Upper lobe of right lung (tissue), 1 donor: Measurements from ENCODE around the gene OFD1. TPM values are rescaled to one million over a fixed set of nuclear protein-coding genes. Genes with fewer than 3 reads are reported as not detected.

Experiments
- ATAC-seq: fragments of 200-7000 bp; cut with Tn5 transposase; one replicate; pipeline ENCODE4 v1.9.1; 2020; ENCODE audit warnings: mild to moderate bottlenecking, moderate library complexity
- DNase-seq: peaks from one replicate; pipeline ENCODE4 v3.0.0-alpha.2; 2020
- H3K27ac ChIP-seq: fragments of 200-600 bp; one replicate; pipeline ENCODE4 v1.8.0; 2022
- H3K27me3 ChIP-seq: fragments of 200-600 bp; one replicate; pipeline ENCODE4 v1.8.0; 2022; ENCODE audit warnings: mild to moderate bottlenecking
- H3K36me3 ChIP-seq: fragments of 200-600 bp; one replicate; pipeline ENCODE4 v1.8.0; 2022
- H3K4me1 ChIP-seq: fragments of 200-600 bp; one replicate; pipeline ENCODE4 v1.8.0; 2022
- H3K4me3 ChIP-seq: fragments of 200-600 bp; one replicate; pipeline ENCODE4 v1.8.0; 2022; ENCODE audit warnings: mild to moderate bottlenecking
- H3K9me3 ChIP-seq: fragments of 200-600 bp; one replicate; pipeline ENCODE4 v1.8.0; 2022
- intact Hi-C: fragments of 100-400 bp; cut with DNase I; formaldehyde crosslinking; loops from one replicate; pipeline ENCODE4 v1.11.0; 2022
- total RNA-seq: library from RNA; stranded (reverse); fragmentation: NEBNext Ultra II Directional; extraction: Animal tissue kit (Norgen Biotek cat#: 25700); gene quantifications from one replicate; pipeline ENCODE4 v1.2.1, GENCODE V29; 2021
- TF ChIP-seq, protein P1 (sequence below): fragments of 200-600 bp; IDR thresholded peaks from one replicate; pipeline ENCODE4 v1.8.0; 2022; ENCODE audit warnings: antibody characterized with exemption
- donor health status: DM: no; HTN: yes; CAD: no; lungs with severe emphysema.

Gene OFD1
- total RNA-seq, 1 donor from 2014 or later: 36.5 TPM

DNA sequence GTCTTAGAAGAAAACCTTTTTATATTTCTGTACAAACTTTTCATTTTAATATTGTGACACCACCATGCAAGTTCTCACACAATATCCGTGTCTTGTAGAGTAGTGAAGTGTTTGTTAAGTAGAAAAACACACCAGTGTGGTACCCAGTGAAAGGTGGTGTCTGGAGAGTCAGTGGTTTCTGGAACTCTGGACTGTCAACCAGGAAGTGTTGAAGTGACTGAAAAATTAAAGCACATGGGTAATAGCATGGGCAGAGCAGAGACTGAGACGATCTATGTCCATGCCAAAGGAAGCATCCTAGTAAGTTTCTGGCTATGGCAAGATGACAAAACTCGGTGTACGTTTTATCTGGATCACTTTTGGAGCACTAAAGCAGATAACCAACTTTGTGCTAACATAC is 23.4 kb upstream of the OFD1 start:
- no peaks in the 10 kb centered on the region for H3K9me3 ChIP-seq
- ATAC-seq (no peak), DNase-seq (no peak)
- TF ChIP-seq, protein P1, sequence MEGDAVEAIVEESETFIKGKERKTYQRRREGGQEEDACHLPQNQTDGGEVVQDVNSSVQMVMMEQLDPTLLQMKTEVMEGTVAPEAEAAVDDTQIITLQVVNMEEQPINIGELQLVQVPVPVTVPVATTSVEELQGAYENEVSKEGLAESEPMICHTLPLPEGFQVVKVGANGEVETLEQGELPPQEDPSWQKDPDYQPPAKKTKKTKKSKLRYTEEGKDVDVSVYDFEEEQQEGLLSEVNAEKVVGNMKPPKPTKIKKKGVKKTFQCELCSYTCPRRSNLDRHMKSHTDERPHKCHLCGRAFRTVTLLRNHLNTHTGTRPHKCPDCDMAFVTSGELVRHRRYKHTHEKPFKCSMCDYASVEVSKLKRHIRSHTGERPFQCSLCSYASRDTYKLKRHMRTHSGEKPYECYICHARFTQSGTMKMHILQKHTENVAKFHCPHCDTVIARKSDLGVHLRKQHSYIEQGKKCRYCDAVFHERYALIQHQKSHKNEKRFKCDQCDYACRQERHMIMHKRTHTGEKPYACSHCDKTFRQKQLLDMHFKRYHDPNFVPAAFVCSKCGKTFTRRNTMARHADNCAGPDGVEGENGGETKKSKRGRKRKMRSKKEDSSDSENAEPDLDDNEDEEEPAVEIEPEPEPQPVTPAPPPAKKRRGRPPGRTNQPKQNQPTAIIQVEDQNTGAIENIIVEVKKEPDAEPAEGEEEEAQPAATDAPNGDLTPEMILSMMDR: no peak
- H3K4me3 ChIP-seq: no peak overlapping the region
- H3K4me1 ChIP-seq: no peaks in the 10 kb centered on the region
- H3K27me3 ChIP-seq: no peaks in the 10 kb centered on the region
- peaks cover 9% of the 10 kb centered on the region for H3K36me3 ChIP-seq
- intact Hi-C loops: no loop called here
- H3K27ac ChIP-seq: no peak overlapping the region

DNA sequence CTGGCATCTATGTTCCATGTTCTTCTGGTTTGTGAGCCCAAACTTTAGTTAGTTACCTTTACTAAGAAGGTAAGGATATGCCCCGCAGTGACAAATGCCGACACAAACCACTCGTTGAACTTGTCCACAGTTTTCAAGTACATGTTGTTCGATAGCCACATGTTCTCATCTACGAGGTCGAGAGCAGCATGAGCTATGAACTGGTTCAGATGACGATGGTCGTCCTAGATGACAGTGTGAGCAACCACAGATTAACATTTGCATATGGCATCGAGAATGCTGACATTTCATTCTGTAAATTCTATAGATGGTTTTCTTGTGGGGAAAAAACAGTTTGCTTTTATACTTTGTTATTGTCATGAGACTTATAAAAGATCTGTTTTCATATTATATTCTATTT is 18.1 kb upstream of the OFD1 start:
- DNase-seq (no peak), ATAC-seq (no peak)
- H3K9me3 ChIP-seq: no peaks in the 10 kb centered on the region
- no peak overlapping the region for H3K27ac ChIP-seq
- no peaks in the 10 kb centered on the region for H3K27me3 ChIP-seq
- intact Hi-C loops: no loop called here
- H3K4me3 ChIP-seq: no peak overlapping the region
- TF ChIP-seq, protein P1: no peak
- H3K4me1 ChIP-seq: no peaks in the 10 kb centered on the region
- H3K36me3 ChIP-seq: peaks cover 3% of the 10 kb centered on the region

DNA sequence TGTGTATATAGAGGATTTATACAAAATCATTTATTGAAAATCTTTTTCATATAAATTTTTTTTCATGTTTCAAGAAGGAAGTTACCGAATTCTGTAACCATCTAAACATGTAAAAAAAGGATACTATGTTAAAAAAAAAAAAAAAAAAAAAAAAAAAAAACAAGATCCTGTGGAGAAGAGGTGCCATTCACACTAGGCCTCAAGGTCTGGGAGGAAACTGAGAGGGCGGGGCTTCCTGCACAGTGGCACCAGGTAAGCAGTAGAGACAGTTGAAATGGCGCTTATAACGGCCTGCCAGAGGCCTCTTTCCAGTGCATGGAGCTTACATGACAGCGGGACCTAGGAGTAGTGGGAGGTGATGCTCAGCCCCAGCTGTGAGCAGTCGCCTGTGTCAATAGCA is 17.6 kb upstream of the OFD1 start:
- Histone ChIP-seq H3K27ac (no peak overlapping the region), H3K36me3 (no peaks in the 10 kb centered on the region), H3K4me3 (no peak overlapping the region), H3K4me1 (no peaks in the 10 kb centered on the region), H3K27me3 (no peaks in the 10 kb centered on the region), H3K9me3 (no peaks in the 10 kb centered on the region)
- TF ChIP-seq, protein P1: no peak
- ATAC-seq: no peak
- intact Hi-C loops: no loop called here
- no peak for DNase-seq

DNA sequence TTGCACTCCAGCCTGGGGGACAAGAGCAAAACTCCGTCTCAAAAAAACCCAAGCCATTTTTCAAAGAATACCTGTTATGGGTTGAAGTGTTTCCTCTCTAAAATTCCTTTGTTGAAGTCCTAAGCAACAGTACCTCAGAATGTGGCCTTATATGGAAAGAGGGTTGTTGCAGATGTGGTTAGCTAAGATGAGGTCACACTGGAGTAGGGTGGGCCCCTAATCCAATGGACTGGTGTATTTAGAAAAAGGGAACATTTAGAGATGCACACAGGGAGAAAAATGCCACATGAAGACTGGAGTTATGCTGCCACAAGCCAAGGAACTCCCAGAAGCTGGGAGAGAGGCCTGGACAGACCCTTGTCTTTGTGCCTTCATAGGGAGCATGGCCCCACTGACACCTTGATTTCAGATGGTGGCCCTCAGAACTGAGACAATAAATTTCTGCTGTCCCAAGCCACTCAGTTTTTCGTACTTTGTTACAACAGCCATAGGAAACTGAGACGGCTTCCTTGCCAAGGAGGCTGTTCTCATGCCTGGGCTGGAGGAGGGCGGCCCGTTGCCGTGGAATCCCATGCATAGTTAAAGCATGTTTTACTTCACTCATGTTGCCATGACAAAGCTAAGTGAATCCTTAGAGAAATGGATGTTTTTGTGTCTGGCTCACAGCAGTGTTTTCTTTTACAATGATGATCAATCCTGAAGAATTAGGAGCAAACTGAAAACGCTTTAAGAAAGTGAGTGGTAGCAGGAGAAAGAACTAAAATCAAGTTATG is 16.7 kb upstream of the OFD1 start:
- Histone ChIP-seq H3K9me3 (no peaks in the 10 kb centered on the region), H3K27ac (no peak overlapping the region), H3K27me3 (no peaks in the 10 kb centered on the region), H3K36me3 (no peaks in the 10 kb centered on the region), H3K4me3 (no peak overlapping the region), H3K4me1 (peaks cover 2% of the 10 kb centered on the region)
- TF ChIP-seq, protein P1: no peak
- ATAC-seq (no peak), DNase-seq (no peak)
- intact Hi-C loops: no loop called here

DNA sequence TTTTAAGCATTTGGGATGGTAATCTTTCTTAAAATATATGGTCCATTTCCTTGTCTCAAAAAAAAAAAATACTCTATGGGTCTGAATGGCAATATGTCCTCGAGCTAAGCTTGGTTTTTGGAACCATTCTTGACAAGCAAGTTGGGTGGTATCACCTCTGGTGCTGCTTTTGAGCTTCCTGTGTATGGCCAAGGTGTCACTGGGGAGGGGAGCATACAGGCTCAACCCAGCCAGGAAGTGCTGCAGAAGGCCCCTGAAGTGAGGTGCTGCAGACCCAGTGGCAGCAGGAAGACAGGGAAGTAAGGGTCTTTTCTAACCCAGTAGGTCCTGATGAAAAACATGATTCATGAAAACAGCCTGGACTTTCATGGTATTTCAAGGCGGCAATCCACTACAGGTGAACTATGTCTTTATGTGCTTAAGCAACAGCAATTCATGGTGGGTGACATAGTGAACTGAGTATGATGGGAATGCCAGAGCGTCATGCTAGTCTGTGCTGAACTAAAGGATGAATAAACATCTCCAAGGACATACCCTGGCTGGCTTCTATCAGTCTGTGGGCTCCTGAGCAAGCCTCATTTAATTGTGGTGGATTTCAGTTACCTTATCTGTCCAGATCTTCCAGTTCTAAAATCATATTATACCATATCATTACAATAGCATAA is 15.2 kb upstream of the OFD1 start:
- H3K27me3 ChIP-seq: no peaks in the 10 kb centered on the region
- no peak for ATAC-seq
- no peak overlapping the region for H3K4me3 ChIP-seq
- H3K36me3 ChIP-seq: no peaks in the 10 kb centered on the region
- TF ChIP-seq, protein P1: no peak
- no peak for DNase-seq
- no peak overlapping the region for H3K27ac ChIP-seq
- intact Hi-C loops: no loop called here
- peaks cover 2% of the 10 kb centered on the region for H3K4me1 ChIP-seq
- H3K9me3 ChIP-seq: no peaks in the 10 kb centered on the region
